B cell (primary cell): ENCODE results near the gene ATAD3C. TPM values are rescaled to one million over a fixed set of nuclear protein-coding genes. Genes with fewer than 3 reads are reported as not detected.

ENCODE experiments used
- ATAC-seq: fragments of 200-7000 bp; cut with Tn5 transposase; one replicate; pipeline ENCODE4 v1.10.0; 2021; ENCODE audit warnings: low read depth, mild to moderate bottlenecking, moderate number of reproducible peaks, moderate library complexity
- CTCF ChIA-PET: fragments of 350-600 bp; sonication (Branson Sonifier 250); formaldehyde crosslinking; loops from one replicate; lab custom pipeline; 2021; ENCODE audit warnings: antibody characterized with exemption, inconsistent platforms; lab: Charles Lee
- POLR2A ChIA-PET: fragments of 350-600 bp; sonication (Branson Sonifier 250); formaldehyde crosslinking; loops from one replicate; lab custom pipeline; 2021; ENCODE audit warnings: antibody characterized with exemption; lab: Charles Lee
- DNase-seq: peaks from one replicate; pipeline ENCODE4 v3.0.0; 2013
- H2AFZ ChIP-seq: 2 replicates; pipeline ENCODE4 v1.6.1; 2012; ENCODE audit warnings: mild to moderate bottlenecking, low read depth, low read length; ENCODE audit not compliant: insufficient read depth, poor library complexity, severe bottlenecking
- H3K27ac ChIP-seq, 2 donors: 1 replicate in 1 of 2; 2 replicates in 1 of 2; pipeline ENCODE4 v1.5.1; 2012 to 2013; ENCODE audit warnings: low read length in 2 of 2, mild to moderate bottlenecking in 2 of 2, moderate library complexity in 1 of 2
- H3K27me3 ChIP-seq, 4 experiments: fragments of 200-600 bp in 1 of 4; sonication (generic) in 1 of 4; replicated peaks in 1 of 4; 1 replicate in 2 of 4; 2 replicates in 2 of 4; pipeline versions ENCODE4 v1.6.1 to v1.7.0; 2013 to 2016; ENCODE audit warnings: low read length in 3 of 4, mild to moderate bottlenecking in 2 of 4, mixed read lengths in 1 of 4, moderate library complexity in 1 of 4; ENCODE audit not compliant: insufficient read depth in 4 of 4, control insufficient read depth in 3 of 4; ENCODE audit errors: control extremely low read depth in 1 of 4
- H3K36me3 ChIP-seq, 2 experiments: replicated peaks in 1 of 2; 1 replicate in 1 of 2; 2 replicates in 1 of 2; pipeline versions ENCODE4 v1.6.1 to v1.7.1; 2013; ENCODE audit warnings: low read length in 1 of 2; ENCODE audit not compliant: insufficient read depth in 2 of 2, control insufficient read depth in 1 of 2; ENCODE audit errors: control extremely low read depth in 1 of 2, extremely low read depth in 1 of 2
- H3K4me1 ChIP-seq, 2 donors: fragments of 200-600 bp in 1 of 2; sonication (generic) in 1 of 2; 1 replicate in 1 of 2; 2 replicates in 1 of 2; pipeline versions ENCODE4 v1.5.1 to v1.6.1; 2013 to 2017; ENCODE audit warnings: low read length in 2 of 2; ENCODE audit not compliant: control insufficient read depth in 2 of 2, insufficient read depth in 2 of 2
- H3K4me2 ChIP-seq: replicated peaks from 2 replicates; pipeline ENCODE3; 2012; ENCODE audit warnings: mild to moderate bottlenecking, low read depth, low read length; ENCODE audit not compliant: poor library complexity, severe bottlenecking
- H3K4me3 ChIP-seq, 5 experiments: fragments of 200-600 bp in 1 of 5; sonication (generic) in 1 of 5; 1 replicate in 3 of 5; 2 replicates in 2 of 5; pipeline versions ENCODE4 v1.5.1 to v1.7.0; 2011 to 2016; ENCODE audit warnings: low read length in 4 of 5, mild to moderate bottlenecking in 4 of 5, low read depth in 2 of 5, control low read depth in 1 of 5, moderate library complexity in 1 of 5; ENCODE audit not compliant: insufficient read depth in 1 of 5; ENCODE audit errors: control extremely low read depth in 1 of 5, extremely low read depth in 1 of 5
- H3K79me2 ChIP-seq: fragments of 200-600 bp; sonication (generic); one replicate; pipeline ENCODE4 v1.6.0; 2016; ENCODE audit warnings: low read length; ENCODE audit not compliant: control insufficient read depth, insufficient read depth
- H3K9ac ChIP-seq: fragments of 200-600 bp; sonication (generic); 2 replicates; pipeline ENCODE4 v1.6.1; 2017; ENCODE audit warnings: mild to moderate bottlenecking, low read length, moderate library complexity
- H3K9me3 ChIP-seq, 3 donors: one replicate each; pipeline versions ENCODE4 v1.6.1 to v1.7.1; 2013; ENCODE audit warnings: low read length in 2 of 3; ENCODE audit not compliant: control insufficient read depth in 2 of 3, insufficient read depth in 1 of 3; ENCODE audit errors: control extremely low read depth in 1 of 3
- H4K20me1 ChIP-seq: 2 replicates; pipeline ENCODE4 v1.6.0; 2012; ENCODE audit warnings: mild to moderate bottlenecking, low read length; ENCODE audit not compliant: insufficient read depth, control insufficient read depth, poor library complexity, severe bottlenecking
- H3K27ac Mint-ChIP-seq: one replicate; pipeline ENCODE4 v1.8.0; 2021; ENCODE audit warnings: mixed read lengths
- H3K27me3 Mint-ChIP-seq: one replicate; pipeline ENCODE4 v1.8.0; 2021; ENCODE audit warnings: mixed read lengths
- H3K4me1 Mint-ChIP-seq: one replicate; pipeline ENCODE4 v1.8.0; 2021; ENCODE audit warnings: mixed read lengths
- H3K4me3 Mint-ChIP-seq: one replicate; pipeline ENCODE4 v1.8.0; 2021; ENCODE audit warnings: mixed read lengths
- H3K9me3 Mint-ChIP-seq: one replicate; pipeline ENCODE4 v1.8.0; 2022; ENCODE audit warnings: mixed read lengths; ENCODE audit not compliant: insufficient read depth
- CTCF ChIP-seq: fragments of 200-600 bp; IDR thresholded peaks from one replicate; pipeline ENCODE4 v1.8.0; 2022; ENCODE audit warnings: antibody characterized with exemption, mild to moderate bottlenecking
- EZH2 ChIP-seq: IDR thresholded peaks from 2 replicates; pipeline ENCODE4 v1.6.1; 2012; ENCODE audit warnings: borderline replicate concordance, low read depth, mild to moderate bottlenecking, moderate library complexity, low read length; ENCODE audit not compliant: insufficient read depth, poor library complexity, severe bottlenecking
- WGBS: methylation state at CpG from one replicate; pipeline ENCODE4 v1.1.5; 2013; ENCODE audit warnings: missing lambda C conversion rate; ENCODE audit not compliant: insufficient coverage; 5-methylcytosine and 5-hydroxymethylcytosine counted together
- intact Hi-C: fragments of 100-400 bp; cut with micrococcal nuclease; formaldehyde crosslinking; loops from one replicate; pipeline ENCODE4 v1.10.0; 2022
- polyA plus RNA-seq: library from polyadenylated mRNA; depleted of rRNA; stranded (reverse); fragments of >200 nt; gene quantifications from 2 replicates; pipeline ENCODE4 v1.2.3, GENCODE V29; 2012
- total RNA-seq, 2 donors: library from RNA; stranded (reverse); fragments of 120-200 nt in 1 of 2; gene quantifications; 1 replicate in 1 of 2; 2 replicates in 1 of 2; pipeline versions ENCODE4 v1.2.3 to v1.2.4, GENCODE V29; 2013 to 2022

Gene ATAD3C
- total and polyA plus RNA-seq, 2 donors (not counting 1 experiment from before 2014, with no cell fraction given) = 0.20 to 1.1 TPM

GRCh38 chr1:1427106-1427819, 22.2 kb upstream of the ATAD3C start:
- ChIA-PET CTCF (interaction anchor here (2.3 kb wide), 1 partner anchor 14 kb away, joined by 9 read pairs; no protein-coding TSS in a partner anchor), POLR2A (no interaction called here)
- Histone ChIP-seq H3K27me3 (peaks cover 0 to 34% (median 5%) of the 10 kb centered on the region in 4 experiments), H3K9me3 (peaks cover 0 to 3% (median 0%) of the 10 kb centered on the region in 3 donors), H2AFZ (no peak overlapping the region), H3K4me3 (no peak overlapping the region), H3K27ac (no peak overlapping the region), H3K9ac (no peak overlapping the region), H3K79me2 (no peaks in the 10 kb centered on the region), H4K20me1 (no peaks in the 10 kb centered on the region), H3K36me3 (no peaks in the 10 kb centered on the region), H3K4me1 (peaks cover 0 to 3% of the 10 kb centered on the region in 2 donors), H3K4me2 (peak overlapping the region; percentile 67)
- intact Hi-C loops = no loop called here
- H3K27me3 Mint-ChIP-seq = peaks cover 36% of the 10 kb centered on the region
- no peaks in the 10 kb centered on the region for H3K9me3 Mint-ChIP-seq
- H3K4me3 Mint-ChIP-seq = no peak overlapping the region
- peaks cover 3% of the 10 kb centered on the region for H3K4me1 Mint-ChIP-seq
- WGBS = 10% methylated on average over 57 of the region's 66 CpGs
- no peak overlapping the region for H3K27ac Mint-ChIP-seq
- TF ChIP-seq CTCF = no peak
- no peak for TF ChIP-seq EZH2
- DNase-seq = peak; percentile 23
- peak; percentile 28 for ATAC-seq

- H3K27me3 Mint-ChIP-seq = peaks cover 34% of the 10 kb centered on the region
- H3K27me3 ChIP-seq = peaks cover 0 to 34% (median 5%) of the 10 kb centered on the region in 4 experiments
- no peaks in the 10 kb centered on the region for H3K36me3 ChIP-seq
- no peak overlapping the region for H3K4me3 ChIP-seq
- TF ChIP-seq CTCF (no peak), EZH2 (no peak)
- H4K20me1 ChIP-seq = no peaks in the 10 kb centered on the region
- no peaks in the 10 kb centered on the region for H3K9me3 Mint-ChIP-seq
- POLR2A ChIA-PET = no interaction called here
- DNase-seq = no peak
- peaks cover 0 to 3% of the 10 kb centered on the region in 2 donors for H3K4me1 ChIP-seq
- no peak overlapping the region for H3K27ac ChIP-seq
- intact Hi-C loops = no loop called here
- ATAC-seq = no peak
- H3K4me3 Mint-ChIP-seq = no peak overlapping the region
- peak overlapping the region; percentile 67 for H3K4me2 ChIP-seq
- H3K9ac ChIP-seq = no peak overlapping the region
- peaks cover 0 to 3% (median 0%) of the 10 kb centered on the region in 3 donors for H3K9me3 ChIP-seq
- CTCF ChIA-PET = interaction anchor here (2.3 kb wide), 1 partner anchor 13 kb away, joined by 9 read pairs; no protein-coding TSS in a partner anchor
- no peak overlapping the region for H3K27ac Mint-ChIP-seq
- peaks cover 3% of the 10 kb centered on the region for H3K4me1 Mint-ChIP-seq
- H2AFZ ChIP-seq = no peak overlapping the region
- WGBS = 18% methylated on average over 7 of the region's 22 CpGs
- H3K79me2 ChIP-seq = no peaks in the 10 kb centered on the region
These were observed 21.7 kb upstream of the ATAD3C start for GRCh38 chr1:1427820-1428148.
